Sigmoid colon (tissue), 4 donors: ENCODE results near the gene TEX19.

Source experiments
- CTCF ChIP-seq, 4 experiments: fragments of 450-650 bp in 3 of 4; fragments of 200-600 bp in 1 of 4; IDR thresholded peaks; one replicate each; pipeline ENCODE4 v1.5.1; 2016 to 2019; ENCODE audit warnings: antibody characterized with exemption in 4 of 4, mild to moderate bottlenecking in 3 of 4, moderate library complexity in 2 of 4
- EP300 ChIP-seq, 4 donors: sonication (generic); formaldehyde crosslinking; IDR thresholded peaks; one replicate each; pipeline ENCODE4 v1.6.1; 2017; ENCODE audit warnings: antibody characterized with exemption in 4 of 4
- POLR2AphosphoS5 ChIP-seq, 4 donors: sonication (generic); formaldehyde crosslinking; IDR thresholded peaks; one replicate each; pipeline ENCODE4 v1.6.1; 2017; ENCODE audit warnings: antibody characterized with exemption in 4 of 4

GRCh38 chr17:82411396-82412053 is 52.5 kb downstream of the TEX19 start:
- TF ChIP-seq CTCF (IDR thresholded peaks at IDR 0.05) (no peak), POLR2AphosphoS5 (IDR thresholded peaks at IDR 0.05) (no peak), EP300 (IDR thresholded peaks at IDR 0.05) (no peak)
